Body of pancreas (tissue), 4 donors: ENCODE results near the gene MAPK1IP1L.

ENCODE experiments used
- CTCF ChIP-seq, 7 experiments: fragments of 450-650 bp in 4 of 7; fragments of 200-600 bp in 3 of 7; sonication (generic) in 3 of 7; IDR thresholded peaks; one replicate each; pipeline ENCODE4 v1.5.1; 2016 to 2019; ENCODE audit warnings: antibody characterized with exemption in 7 of 7
- POLR2A ChIP-seq, 3 donors: fragments of 450-650 bp; IDR thresholded peaks; one replicate each; pipeline ENCODE4 v1.6.1; 2016; ENCODE audit warnings: antibody characterized with exemption in 3 of 3, mild to moderate bottlenecking in 2 of 3

- TF ChIP-seq POLR2A (IDR thresholded peaks at IDR 0.05): no peak
- no peak for TF ChIP-seq CTCF (IDR thresholded peaks at IDR 0.05)
Measured at GRCh38 chr14:55043528-55043927, 7.9 kb upstream of the MAPK1IP1L start.
